Vagina (tissue), 2 donors: Measurements from ENCODE around the gene PHAF1. TPM values are rescaled to one million over a fixed set of nuclear protein-coding genes. Genes with fewer than 3 reads are reported as not detected.

ENCODE experiments used
- DNase-seq, 2 donors: peaks; one replicate each; pipeline ENCODE4 v3.0.0-alpha.2; 2017; ENCODE audit errors: extremely low spot score in 2 of 2
- H3K27ac ChIP-seq: fragments of 200-600 bp; sonication (generic); one replicate; pipeline ENCODE4 v1.5.1; 2019
- H3K27me3 ChIP-seq: fragments of 200-600 bp; sonication (generic); one replicate; pipeline ENCODE4 v1.5.1; 2019
- H3K36me3 ChIP-seq, 2 donors: fragments of 200-600 bp; sonication (generic); one replicate each; pipeline ENCODE4 v1.5.1; 2017 to 2019
- H3K4me1 ChIP-seq: fragments of 200-600 bp; sonication (generic); one replicate; pipeline ENCODE4 v1.5.1; 2019
- H3K4me3 ChIP-seq, 2 donors: fragments of 200-600 bp; sonication (generic); 1 replicate in 1 of 2; 2 replicates in 1 of 2; pipeline ENCODE4 v1.5.1; 2016 to 2019
- H3K9me3 ChIP-seq: fragments of 200-600 bp; sonication (generic); one replicate; pipeline ENCODE4 v1.5.1; 2019
- POLR2A ChIP-seq, 2 donors: fragments of 450-650 bp; IDR thresholded peaks; one replicate each; pipeline ENCODE4 v1.6.1; 2017; ENCODE audit warnings: antibody characterized with exemption in 2 of 2, mild to moderate bottlenecking in 2 of 2, moderate library complexity in 2 of 2
- POLR2AphosphoS5 ChIP-seq, 2 donors: sonication (generic); formaldehyde crosslinking; IDR thresholded peaks; one replicate each; pipeline ENCODE4 v1.9.0; 2017; ENCODE audit warnings: antibody characterized with exemption in 2 of 2, mild to moderate bottlenecking in 2 of 2, low read depth in 1 of 2; ENCODE audit not compliant: insufficient read depth in 1 of 2
- intact Hi-C: fragments of 100-400 bp; cut with DNase I; formaldehyde crosslinking; loops from one replicate; pipeline ENCODE4 v1.15.1; 2023
- total RNA-seq: library from RNA; depleted of rRNA; stranded (reverse); fragments of >200 nt; gene quantifications from one replicate; pipeline ENCODE4 v1.2.3, GENCODE V29; 2016
- TF ChIP-seq, protein P1 (sequence below), 3 experiments: fragments of 450-650 bp in 2 of 3; fragments of 200-600 bp in 1 of 3; sonication (generic) in 1 of 3; IDR thresholded peaks; one replicate each; pipeline ENCODE4 v1.5.1; 2017 to 2019; ENCODE audit warnings: antibody characterized with exemption in 3 of 3, mild to moderate bottlenecking in 2 of 3, moderate library complexity in 2 of 3

Gene PHAF1
- total RNA-seq, 1 donor from 2014 or later: 23.3 TPM

DNA sequence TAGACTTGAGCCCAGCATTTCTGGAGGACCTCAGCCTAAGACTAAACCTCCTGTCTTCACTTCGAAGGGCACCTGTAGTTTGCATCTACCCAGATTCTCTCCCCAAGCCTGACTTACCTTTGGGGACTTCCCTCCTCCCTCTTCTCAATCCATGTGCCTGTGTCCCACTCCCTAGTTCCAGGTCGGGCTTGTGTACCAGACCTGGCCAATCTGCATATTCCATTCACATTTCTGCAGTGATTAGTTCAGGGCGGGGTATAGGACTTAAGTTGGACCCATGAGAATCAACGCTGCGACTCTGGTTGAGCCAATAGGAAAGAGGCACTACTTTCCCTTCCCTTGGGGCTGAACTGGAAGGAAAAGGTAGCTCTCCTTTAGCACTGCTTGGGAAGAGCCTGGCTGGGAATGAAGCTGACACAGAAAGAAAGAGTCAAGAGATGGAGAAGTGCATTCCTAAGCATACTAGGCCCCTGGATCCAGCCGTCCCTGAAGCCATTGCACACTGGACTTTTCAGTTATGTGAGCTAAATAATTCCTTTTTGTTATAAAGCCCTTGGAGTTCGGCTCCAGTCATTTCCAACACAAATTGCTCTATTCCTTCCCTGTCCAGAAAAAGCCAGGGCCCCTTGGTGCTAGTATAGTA, 47.5 kb downstream of the PHAF1 start:
- TF ChIP-seq, protein P1, sequence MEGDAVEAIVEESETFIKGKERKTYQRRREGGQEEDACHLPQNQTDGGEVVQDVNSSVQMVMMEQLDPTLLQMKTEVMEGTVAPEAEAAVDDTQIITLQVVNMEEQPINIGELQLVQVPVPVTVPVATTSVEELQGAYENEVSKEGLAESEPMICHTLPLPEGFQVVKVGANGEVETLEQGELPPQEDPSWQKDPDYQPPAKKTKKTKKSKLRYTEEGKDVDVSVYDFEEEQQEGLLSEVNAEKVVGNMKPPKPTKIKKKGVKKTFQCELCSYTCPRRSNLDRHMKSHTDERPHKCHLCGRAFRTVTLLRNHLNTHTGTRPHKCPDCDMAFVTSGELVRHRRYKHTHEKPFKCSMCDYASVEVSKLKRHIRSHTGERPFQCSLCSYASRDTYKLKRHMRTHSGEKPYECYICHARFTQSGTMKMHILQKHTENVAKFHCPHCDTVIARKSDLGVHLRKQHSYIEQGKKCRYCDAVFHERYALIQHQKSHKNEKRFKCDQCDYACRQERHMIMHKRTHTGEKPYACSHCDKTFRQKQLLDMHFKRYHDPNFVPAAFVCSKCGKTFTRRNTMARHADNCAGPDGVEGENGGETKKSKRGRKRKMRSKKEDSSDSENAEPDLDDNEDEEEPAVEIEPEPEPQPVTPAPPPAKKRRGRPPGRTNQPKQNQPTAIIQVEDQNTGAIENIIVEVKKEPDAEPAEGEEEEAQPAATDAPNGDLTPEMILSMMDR (IDR thresholded peaks at IDR 0.05): no peak
- TF ChIP-seq POLR2A (IDR thresholded peaks at IDR 0.05) (no peak), POLR2AphosphoS5 (IDR thresholded peaks at IDR 0.05; ENCODE audit: insufficient read depth in 1 of 2, low read depth in 1 of 2) (no peak)
- Histone ChIP-seq H3K36me3 (no peaks in the 10 kb centered on the region), H3K4me1 (peaks cover 49% of the 10 kb centered on the region), H3K27ac (no peak overlapping the region), H3K9me3 (no peaks in the 10 kb centered on the region), H3K27me3 (no peaks in the 10 kb centered on the region), H3K4me3 (no peak overlapping the region)
- DNase-seq: no peak
- intact Hi-C loops: no loop called here

DNA sequence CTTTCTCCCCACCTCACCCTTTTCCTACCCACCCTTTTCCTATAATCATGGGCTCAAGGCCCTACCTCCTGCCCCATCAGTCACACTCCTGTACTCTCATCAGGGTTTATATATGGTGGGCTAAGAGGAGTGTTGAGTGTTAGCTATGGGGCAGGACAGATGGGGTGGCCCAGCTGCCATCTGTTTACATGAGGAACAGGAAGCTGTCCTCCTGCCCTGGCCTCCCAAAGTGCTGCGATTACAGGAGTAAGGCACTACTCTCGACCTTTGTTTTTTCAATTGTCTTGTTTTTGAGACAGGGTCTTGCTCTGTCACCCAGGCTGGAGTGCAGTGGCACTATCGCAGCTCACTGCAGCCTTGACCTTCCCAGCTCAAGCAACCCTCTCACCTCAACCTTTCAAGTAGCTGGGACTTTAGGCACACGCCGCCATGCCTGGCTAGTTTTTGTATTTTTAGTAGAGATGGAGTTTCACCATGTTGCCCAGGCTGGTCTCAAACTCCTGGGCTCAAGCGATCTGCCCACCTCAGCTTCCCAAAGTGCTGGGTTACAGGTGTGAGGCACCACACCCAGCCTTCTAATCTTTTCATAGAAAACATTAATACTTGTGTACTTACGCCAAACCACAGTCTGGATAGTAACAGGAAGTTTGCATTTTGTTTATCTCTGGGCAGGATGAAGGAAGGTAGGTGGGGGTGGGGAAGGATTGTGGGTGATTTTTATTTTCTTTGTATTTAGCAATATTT, 48.3 kb downstream of the PHAF1 start:
- no peak overlapping the region for H3K27ac ChIP-seq
- TF ChIP-seq, protein P1 (IDR thresholded peaks at IDR 0.05): no peak
- no peak for TF ChIP-seq POLR2AphosphoS5 (IDR thresholded peaks at IDR 0.05; ENCODE audit: insufficient read depth in 1 of 2, low read depth in 1 of 2)
- TF ChIP-seq POLR2A (IDR thresholded peaks at IDR 0.05): no peak
- no peaks in the 10 kb centered on the region for H3K9me3 ChIP-seq
- DNase-seq: no peak
- H3K27me3 ChIP-seq: no peaks in the 10 kb centered on the region
- H3K4me3 ChIP-seq: no peak overlapping the region
- peaks cover 57% of the 10 kb centered on the region for H3K4me1 ChIP-seq
- no peaks in the 10 kb centered on the region for H3K36me3 ChIP-seq
- intact Hi-C loops: no loop called here

DNA sequence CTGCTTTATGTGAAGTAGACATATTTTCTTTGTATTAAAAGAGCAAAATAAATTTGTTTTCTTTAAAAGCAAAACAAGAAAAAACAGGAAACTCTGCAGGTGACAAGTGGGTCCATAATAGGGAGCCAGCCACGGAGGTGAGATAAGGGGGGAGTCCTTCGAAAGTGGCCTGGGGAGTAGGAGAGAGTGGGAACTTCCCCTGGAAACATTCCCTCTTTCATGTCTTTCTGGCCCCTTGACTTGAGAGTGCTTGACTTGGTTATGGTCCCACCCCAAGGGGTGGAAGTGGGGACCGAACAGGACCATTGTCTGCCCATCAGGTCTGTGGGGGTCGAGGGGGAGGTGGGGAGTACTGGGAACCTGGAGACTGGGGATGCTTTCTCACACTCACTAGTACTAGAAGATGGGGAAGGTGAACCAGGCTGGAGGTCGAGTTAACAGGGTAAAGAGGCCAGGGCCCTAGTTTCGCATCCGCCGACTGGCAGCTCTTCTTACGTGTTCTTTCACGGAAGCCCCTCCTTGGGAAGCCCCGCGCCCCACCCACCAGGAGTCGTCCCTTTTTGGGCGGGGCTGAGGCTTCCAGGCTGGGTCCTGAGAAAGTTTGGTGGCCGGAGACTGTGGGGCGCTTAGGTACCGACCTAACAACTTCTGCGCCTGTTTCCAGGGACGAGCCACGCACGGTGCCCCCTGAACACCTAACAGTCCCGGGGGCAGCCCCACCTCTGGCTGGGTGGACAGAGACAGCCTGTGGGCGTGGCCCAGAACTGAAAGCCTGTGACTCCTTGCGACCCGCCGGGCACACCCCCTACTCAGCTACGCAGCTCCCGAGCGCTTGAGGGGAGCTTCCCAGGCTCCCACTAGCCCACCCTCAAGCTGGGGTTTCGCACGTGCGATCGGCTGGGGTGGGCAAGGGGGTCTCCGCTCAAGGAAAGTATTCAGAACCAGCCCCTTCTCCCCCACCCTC, 49.2 kb downstream of the PHAF1 start:
- Histone ChIP-seq H3K4me3 (peak overlapping the region; percentile 66 to 98), H3K27me3 (no peaks in the 10 kb centered on the region), H3K27ac (peak overlapping the region; percentile 72), H3K36me3 (no peaks in the 10 kb centered on the region), H3K4me1 (peaks cover 65% of the 10 kb centered on the region), H3K9me3 (no peaks in the 10 kb centered on the region)
- no peak for TF ChIP-seq POLR2AphosphoS5 (IDR thresholded peaks at IDR 0.05; ENCODE audit: insufficient read depth in 1 of 2, low read depth in 1 of 2)
- no peak for TF ChIP-seq POLR2A (IDR thresholded peaks at IDR 0.05)
- TF ChIP-seq, protein P1 (IDR thresholded peaks at IDR 0.05): no peak
- DNase-seq: no peak
- intact Hi-C loops: no loop called here

DNA sequence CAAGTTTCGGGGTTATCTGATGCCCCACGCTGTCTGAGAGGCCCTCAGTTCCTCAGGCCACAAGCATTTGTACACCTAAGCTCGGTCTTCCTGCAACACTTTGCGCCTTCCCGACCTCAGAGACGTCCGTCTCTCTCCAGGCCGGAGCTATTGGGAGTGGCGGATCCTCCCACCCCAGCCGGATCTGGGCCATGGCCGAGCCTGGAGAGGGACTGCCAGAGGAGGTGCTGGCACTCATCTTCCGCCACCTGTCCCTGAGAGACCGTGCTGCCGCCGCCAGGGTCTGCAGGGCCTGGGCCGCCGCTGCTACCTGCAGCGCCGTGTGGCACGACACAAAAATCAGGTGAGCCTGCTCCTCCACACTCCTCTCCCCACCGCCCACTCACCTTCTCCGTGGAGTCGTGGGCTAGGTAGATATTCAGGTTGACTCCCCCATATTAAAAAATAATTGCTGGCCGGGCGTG, 51.9 kb downstream of the PHAF1 start:
- H3K9me3 ChIP-seq: no peaks in the 10 kb centered on the region
- H3K4me3 ChIP-seq: peak overlapping the region in 1 of 2 donors; percentile 98
- peaks cover 63% of the 10 kb centered on the region for H3K4me1 ChIP-seq
- no peak for DNase-seq
- TF ChIP-seq POLR2A (IDR thresholded peaks at IDR 0.05): no peak
- TF ChIP-seq, protein P1 (IDR thresholded peaks at IDR 0.05): no peak
- no peak for TF ChIP-seq POLR2AphosphoS5 (IDR thresholded peaks at IDR 0.05; ENCODE audit: insufficient read depth in 1 of 2, low read depth in 1 of 2)
- no peak overlapping the region for H3K27ac ChIP-seq
- intact Hi-C loops: no loop called here
- no peaks in the 10 kb centered on the region for H3K27me3 ChIP-seq
- no peaks in the 10 kb centered on the region for H3K36me3 ChIP-seq
